SK-N-MC (cell line): ENCODE results near the gene HADHA.

Source experiments
- EZH2 ChIP-seq: fragments of 200-600 bp; sonication (generic); IDR thresholded peaks from one replicate; pipeline ENCODE4 v1.6.1; 2017; ENCODE audit warnings: antibody characterized with exemption
- FOXP2 ChIP-seq: optimal IDR thresholded peaks from 2 replicates; pipeline ENCODE3; 2011; ENCODE audit warnings: mild to moderate bottlenecking, moderate library complexity; ENCODE audit not compliant: insufficient read depth; ENCODE audit errors: extremely low read length, control extremely low read depth
- POLR2AphosphoS5 ChIP-seq: IDR thresholded peaks from 2 replicates; pipeline ENCODE4 v1.6.1; 2012; ENCODE audit warnings: mild to moderate bottlenecking, low read depth, low read length, borderline replicate concordance

DNA sequence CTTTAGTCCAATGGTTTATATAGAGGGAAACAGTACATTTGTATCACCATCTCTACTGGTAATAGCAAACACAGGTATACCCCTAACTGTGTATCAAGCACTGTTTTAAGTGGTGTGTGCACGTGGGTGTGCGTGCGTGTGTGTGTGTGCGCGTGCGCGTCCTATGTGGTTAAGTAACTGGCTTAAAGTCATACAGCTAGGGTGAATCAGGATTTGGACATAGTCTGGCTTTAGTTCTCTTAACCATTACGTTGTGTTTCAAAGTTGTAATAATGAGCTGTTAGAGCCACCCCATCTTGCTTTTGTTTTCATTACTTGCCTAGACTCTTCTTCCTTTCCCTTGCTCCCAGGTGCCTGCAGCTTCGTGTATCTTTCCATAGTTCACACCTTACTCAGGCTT is 2.4 kb upstream of the HADHA start:
- TF ChIP-seq POLR2AphosphoS5 (no peak), EZH2 (no peak), FOXP2 (no peak)
